IMR-90 (cell line): ENCODE measurements around the gene LAMA5. TPM values are rescaled to one million over a fixed set of nuclear protein-coding genes. Genes with fewer than 3 reads are reported as not detected.

Source experiments
- ATAC-seq: fragments of 200-7000 bp; cut with Tn5 transposase; 2 replicates; pipeline ENCODE4 v1.9.1; 2020; ENCODE audit warnings: low read depth, mild to moderate bottlenecking, moderate library complexity
- BruUV-seq: library from RNA; stranded (reverse); fragments of 400-500 nt; replicated peaks from 2 replicates; lab custom pipeline; 2021; lab: Mats Ljungman, UMichigan
- CTCF ChIA-PET: fragments of 300-600 bp; formaldehyde crosslinking; extraction: SDS; loops from one replicate; lab custom pipeline; 2021; ENCODE audit warnings: antibody characterized with exemption; lab: Yijun Ruan, JAX
- POLR2A ChIA-PET: fragments of 300-600 bp; sonication (Branson Sonifier 250); formaldehyde crosslinking; loops from one replicate; lab custom pipeline; 2022; ENCODE audit warnings: antibody characterized with exemption; ENCODE audit not compliant: unreplicated experiment; lab: Charles Lee
- DNase-seq: peaks from one replicate; pipeline ENCODE4 v3.0.0; 2013
- H2AFZ ChIP-seq: replicated peaks from 2 replicates; pipeline ENCODE3; 2013; ENCODE audit warnings: low read length, mild to moderate bottlenecking; ENCODE audit not compliant: poor library complexity
- H2AK5ac ChIP-seq: 2 replicates; pipeline ENCODE4 v1.6.1; 2013; ENCODE audit warnings: low read depth, low read length, inconsistent platforms
- H2AK9ac ChIP-seq: replicated peaks from 2 replicates; pipeline ENCODE3; 2013; ENCODE audit warnings: mild to moderate bottlenecking, low read depth, low read length, moderate library complexity; ENCODE audit not compliant: poor library complexity
- H2BK120ac ChIP-seq: 2 replicates; pipeline ENCODE4 v1.6.1; 2013; ENCODE audit warnings: low read depth, low read length, inconsistent platforms
- H2BK15ac ChIP-seq: 3 replicates; pipeline ENCODE4 v1.6.1; 2013; ENCODE audit warnings: low read depth, low read length, inconsistent platforms
- H2BK20ac ChIP-seq: 2 replicates; pipeline ENCODE4 v1.6.1; 2013; ENCODE audit warnings: low read depth, mild to moderate bottlenecking, inconsistent platforms, low read length, moderate library complexity
- H2BK5ac ChIP-seq: 2 replicates; pipeline ENCODE4 v1.6.1; 2013; ENCODE audit warnings: mild to moderate bottlenecking, low read depth, low read length, inconsistent platforms; ENCODE audit not compliant: poor library complexity, severe bottlenecking
- H3K14ac ChIP-seq: replicated peaks from 2 replicates; pipeline ENCODE4 v1.6.1; 2013; ENCODE audit warnings: low read depth, low read length, inconsistent platforms
- H3K18ac ChIP-seq: 2 replicates; pipeline ENCODE4 v1.6.1; 2013; ENCODE audit warnings: low read depth, low read length, control low read depth
- H3K23ac ChIP-seq: 2 replicates; pipeline ENCODE4 v1.6.1; 2013; ENCODE audit warnings: low read depth, low read length, inconsistent platforms
- H3K27ac ChIP-seq: 2 replicates; pipeline ENCODE4 v1.5.1; 2013; ENCODE audit warnings: mild to moderate bottlenecking, control low read depth, low read length; ENCODE audit not compliant: insufficient read depth
- H3K27me3 ChIP-seq: 2 replicates; pipeline ENCODE4 v1.6.1; 2013; ENCODE audit warnings: low read length; ENCODE audit not compliant: control insufficient read depth, insufficient read depth
- H3K36me3 ChIP-seq: 2 replicates; pipeline ENCODE4 v1.6.1; 2013; ENCODE audit warnings: low read length, mixed read lengths; ENCODE audit not compliant: control insufficient read depth, insufficient read depth
- H3K4ac ChIP-seq: 2 replicates; pipeline ENCODE4 v1.6.1; 2013; ENCODE audit warnings: low read depth, low read length, inconsistent platforms
- H3K4me1 ChIP-seq: 2 replicates; pipeline ENCODE4 v1.6.1; 2013; ENCODE audit warnings: low read length, mixed read lengths; ENCODE audit not compliant: control insufficient read depth, insufficient read depth
- H3K4me2 ChIP-seq: 2 replicates; pipeline ENCODE4 v1.6.1; 2013; ENCODE audit warnings: low read depth, mild to moderate bottlenecking, control low read depth, low read length, moderate library complexity
- H3K4me3 ChIP-seq: 2 replicates; pipeline ENCODE4 v1.5.1; 2013; ENCODE audit warnings: low read depth, mild to moderate bottlenecking, control low read depth, low read length, moderate library complexity; ENCODE audit not compliant: insufficient read depth
- H3K56ac ChIP-seq: 2 replicates; pipeline ENCODE4 v1.6.1; 2013; ENCODE audit warnings: low read length, inconsistent platforms; ENCODE audit not compliant: insufficient read depth; ENCODE audit errors: extremely low read depth
- H3K79me1 ChIP-seq, 2 experiments: 2 replicates each; pipeline ENCODE4 v1.6.1; 2013; ENCODE audit warnings: low read length in 2 of 2, inconsistent platforms in 1 of 2, low read depth in 1 of 2
- H3K9ac ChIP-seq: 2 replicates; pipeline ENCODE4 v1.6.1; 2013; ENCODE audit warnings: low read depth, low read length, control low read depth
- H3K9me1 ChIP-seq: 2 replicates; pipeline ENCODE4 v1.6.1; 2013; ENCODE audit warnings: low read length, inconsistent platforms; ENCODE audit not compliant: insufficient read depth
- H3K9me3 ChIP-seq: 2 replicates; pipeline ENCODE4 v1.6.1; 2013; ENCODE audit warnings: low read length; ENCODE audit not compliant: control insufficient read depth, insufficient read depth
- H4K20me1 ChIP-seq: 2 replicates; pipeline ENCODE4 v1.6.1; 2013; ENCODE audit warnings: low read length, inconsistent platforms; ENCODE audit not compliant: insufficient read depth
- H4K5ac ChIP-seq: 2 replicates; pipeline ENCODE4 v1.6.1; 2013; ENCODE audit warnings: mild to moderate bottlenecking, low read depth, low read length, control low read depth
- H4K8ac ChIP-seq, 2 experiments: 2 replicates each; pipeline ENCODE4 v1.6.1; 2013; ENCODE audit warnings: low read depth in 2 of 2, low read length in 2 of 2, control low read depth in 1 of 2, inconsistent platforms in 1 of 2
- H4K91ac ChIP-seq: 2 replicates; pipeline ENCODE4 v1.6.1; 2013; ENCODE audit warnings: low read depth, low read length, inconsistent platforms; ENCODE audit not compliant: insufficient read depth
- ELK1 ChIP-seq: fragments of 150-350 bp; IDR thresholded peaks from 2 replicates; pipeline ENCODE4 v1.6.1; 2016; ENCODE audit warnings: low read depth, mild to moderate bottlenecking, low read length, moderate library complexity, borderline replicate concordance
- MAFK ChIP-seq: IDR thresholded peaks from 2 replicates; pipeline ENCODE4 v1.6.1; 2012; ENCODE audit warnings: low read depth, low read length, improper control_type of control experiment
- MAZ ChIP-seq: IDR thresholded peaks from 2 replicates; pipeline ENCODE4 v1.6.1; 2012; ENCODE audit warnings: low read depth, mild to moderate bottlenecking, low read length, improper control_type of control experiment, moderate library complexity, borderline replicate concordance
- NFE2L2 ChIP-seq: fragments of 150-350 bp; IDR thresholded peaks from 2 replicates; pipeline ENCODE4 v1.6.1; 2016; ENCODE audit warnings: low read depth, mild to moderate bottlenecking, low read length
- POLR2A ChIP-seq: IDR thresholded peaks from 2 replicates; pipeline ENCODE4 v1.6.1; 2012; ENCODE audit warnings: mild to moderate bottlenecking, low read depth, low read length
- RCOR1 ChIP-seq: IDR thresholded peaks from 2 replicates; pipeline ENCODE4 v1.6.1; 2012; ENCODE audit warnings: mild to moderate bottlenecking, low read length, improper control_type of control experiment; ENCODE audit not compliant: insufficient replicate concordance
- USF2 ChIP-seq: fragments of 150-350 bp; IDR thresholded peaks from 2 replicates; pipeline ENCODE4 v1.6.1; 2017; ENCODE audit warnings: mild to moderate bottlenecking, antibody characterized with exemption, low read length, low read depth
- WGBS, 2 experiments: methylation state at CpG; one replicate each; pipeline versions ENCODE4 v1.1.5 to v1.1.7; 2013; ENCODE audit warnings: missing lambda C conversion rate in 2 of 2; ENCODE audit not compliant: insufficient read length in 1 of 2; ENCODE audit errors: extremely low coverage in 2 of 2; 5-methylcytosine and 5-hydroxymethylcytosine counted together
- dilution Hi-C: fragments of 300-500 bp; cut with HindIII; formaldehyde crosslinking; loops from one replicate; pipeline ENCODE4 v1.14.3; 2018; ENCODE audit warnings: low sequenced_read_pairs; ENCODE audit not compliant: unreplicated experiment
- in situ Hi-C: fragments of 300-500 bp; cut with MboI; formaldehyde crosslinking; loops from 3 replicates; pipeline ENCODE4 v1.14.3; 2019; ENCODE audit warnings: low sequenced_read_pairs, inconsistent platforms, mixed read lengths
- intact Hi-C: fragments of 100-400 bp; cut with micrococcal nuclease; formaldehyde crosslinking; loops from 2 replicates; pipeline ENCODE4 v1.10.0; 2022
- polyA plus RNA-seq, 3 experiments: library from polyadenylated mRNA; depleted of rRNA; stranded (reverse); fragments of >200 nt; gene quantifications; 2 replicates each; pipeline ENCODE4 v1.2.3, GENCODE V29; 2012; ENCODE audit warnings: low replicate concordance in 1 of 3
- total RNA-seq: library from RNA; depleted of rRNA; stranded (reverse); fragments of >200 nt; gene quantifications from 2 replicates; pipeline ENCODE4 v1.2.3, GENCODE V29; 2012

Gene LAMA5
- total and polyA plus RNA-seq, 2 of the 4 experiments (the other 2 are of a cell fraction): 0.90 to 7.3 TPM

- dilution Hi-C loops (no loop called here), in situ Hi-C loops (no loop called here), intact Hi-C loops (no loop called here)
- ATAC-seq: peak; percentile 94
- Histone ChIP-seq H4K5ac (no peak within 1 kb of the TSS), H3K23ac (no peak within 1 kb of the TSS), H4K8ac (peak within 1 kb of the TSS in 1 of 2 experiments; percentile 78; a peak in 2 of 4 replicates), H2AK5ac (peak within 1 kb of the TSS; percentile 39; the same call in 1 of the 2 replicates), H3K4me2 (peak within 1 kb of the TSS; percentile 95), H2BK5ac (no peak within 1 kb of the TSS), H3K9me1 (no peaks in the 10 kb centered on the region), H2BK120ac (no peak within 1 kb of the TSS), H3K79me1 (peaks cover 10 to 17% of the 10 kb centered on the region in 2 experiments; a peak in 1 of 4 replicates), H3K36me3 (no peaks in the 10 kb centered on the region; the same call in 1 of the 2 replicates), H2BK20ac (no peak within 1 kb of the TSS), H2AK9ac (peak within 1 kb of the TSS; percentile 95), H3K27me3 (peaks cover 8% of the 10 kb centered on the region; the same call in 1 of the 2 replicates), H3K4ac (peak within 1 kb of the TSS; percentile 69; the same call in 1 of the 2 replicates), H2AFZ (peak within 1 kb of the TSS; percentile 99), H3K18ac (no peak within 1 kb of the TSS), H4K20me1 (no peaks in the 10 kb centered on the region; the same call in 1 of the 2 replicates), H3K4me1 (peaks cover 6% of the 10 kb centered on the region; the same call in 1 of the 2 replicates), H3K27ac (peak within 1 kb of the TSS; percentile 42; the same call in 1 of the 2 replicates), H4K91ac (no peak within 1 kb of the TSS), H3K9ac (peak within 1 kb of the TSS; percentile 65), H3K14ac (no peak within 1 kb of the TSS), H2BK15ac (no peak within 1 kb of the TSS), H3K56ac (no peak within 1 kb of the TSS), H3K4me3 (peak within 1 kb of the TSS; percentile 54), H3K9me3 (no peaks in the 10 kb centered on the region)
- 5% methylated on average over 32 of the region's 73 CpGs; no CpG with 5 or more reads in 1 of the 2 experiments for WGBS, 2 experiments
- peak; percentile 92 for DNase-seq
- CTCF ChIA-PET: no interaction called here
- BruUV-seq: no TSS peak
- TF ChIP-seq MAFK: no peak
- no peak for TF ChIP-seq POLR2A
- TF ChIP-seq USF2: peak; percentile 55; the same call in 1 of the 2 replicates
- no peak for TF ChIP-seq NFE2L2
- peak; percentile 79 for TF ChIP-seq RCOR1
- peak; percentile 84; the same call in 1 of the 2 replicates for TF ChIP-seq MAZ
- TF ChIP-seq ELK1: no peak
- POLR2A ChIA-PET: no interaction called here
Observed at GRCh38 chr20:62407221-62407992, 40.3 kb upstream of the LAMA5 start, which contains the start of gene CABLES2. TSS of gene CABLES2 (minus strand) at chr20:62407285. CDS start at chr20:62407276, 9 bp downstream.
